HEK293 (cell line): Measurements from ENCODE around the gene HOXD9.

Experiments used
- CTCF ChIA-PET: fragments of 350-600 bp; formaldehyde crosslinking; extraction: SDS; loops from one replicate; lab custom pipeline; 2021; ENCODE audit warnings: antibody characterized with exemption; lab: Yijun Ruan, JAX
- POLR2A ChIA-PET: fragments of 300-600 bp; formaldehyde crosslinking; extraction: SDS; loops from one replicate; lab custom pipeline; 2020; ENCODE audit warnings: antibody characterized with exemption, inconsistent platforms; lab: Yijun Ruan, JAX
- H3K27ac ChIP-seq: fragments of 200-500 bp; sonication (Bioruptor generic); 2 replicates; pipeline ENCODE4 v1.5.1; 2014; ENCODE audit warnings: low read depth, low read length, control low read depth, inconsistent platforms; ENCODE audit errors: extremely low read depth
- H3K36me3 ChIP-seq, 2 experiments: fragments of 200-500 bp in 1 of 2; sonication (Bioruptor generic) in 1 of 2; 1 replicate in 1 of 2; 2 replicates in 1 of 2; pipeline ENCODE4 v1.5.1; 2014 to 2017; ENCODE audit warnings: inconsistent platforms in 2 of 2, low read length in 2 of 2; ENCODE audit not compliant: control insufficient read depth in 2 of 2, insufficient read depth in 1 of 2
- H3K4me1 ChIP-seq: fragments of 200-500 bp; sonication (Bioruptor generic); 2 replicates; pipeline ENCODE4 v1.5.1; 2014; ENCODE audit warnings: mild to moderate bottlenecking, low read length, inconsistent platforms; ENCODE audit not compliant: control insufficient read depth, insufficient read depth
- H3K4me3 ChIP-seq: 2 replicates; pipeline ENCODE4 v1.5.1; 2011; ENCODE audit warnings: low read depth, mild to moderate bottlenecking, control low read depth, low read length, moderate library complexity
- H3K9me3 ChIP-seq: fragments of 200-500 bp; sonication (Bioruptor generic); 2 replicates; pipeline ENCODE4 v1.5.1; 2014; ENCODE audit warnings: low read depth, low read length, inconsistent platforms; ENCODE audit not compliant: control insufficient read depth, insufficient read depth
- BCL11A ChIP-seq: fragments of 450-650 bp; formaldehyde crosslinking; IDR thresholded peaks from 2 replicates; pipeline ENCODE4 v1.5.1; 2016; ENCODE audit warnings: low read depth, missing biosample characterization, missing genetic modification characterization
- GLIS2 ChIP-seq: fragments of 450-650 bp; formaldehyde crosslinking; IDR thresholded peaks from 2 replicates; pipeline ENCODE4 v1.5.1; 2016; ENCODE audit warnings: missing biosample characterization, missing genetic modification characterization
- SALL2 ChIP-seq: fragments of 450-650 bp; formaldehyde crosslinking; IDR thresholded peaks from 2 replicates; pipeline ENCODE4 v1.5.0; 2017; ENCODE audit warnings: missing biosample characterization, mild to moderate bottlenecking, missing genetic modification characterization, borderline replicate concordance
- ZBTB7A ChIP-seq: fragments of 450-650 bp; formaldehyde crosslinking; IDR thresholded peaks from 2 replicates; pipeline ENCODE4 v1.5.1; 2016; ENCODE audit warnings: low read depth, missing biosample characterization, missing genetic modification characterization
- ZFP37 ChIP-seq: fragments of 450-650 bp; formaldehyde crosslinking; IDR thresholded peaks from 2 replicates; pipeline ENCODE4 v1.5.1; 2016; ENCODE audit warnings: missing biosample characterization, missing genetic modification characterization
- ZNF121 ChIP-seq: fragments of 450-650 bp; formaldehyde crosslinking; IDR thresholded peaks from 2 replicates; pipeline ENCODE4 v1.5.1; 2016; ENCODE audit warnings: missing biosample characterization, missing genetic modification characterization
- ZNF133 ChIP-seq: fragments of 450-650 bp; formaldehyde crosslinking; IDR thresholded peaks from 2 replicates; pipeline ENCODE4 v1.5.1; 2016; ENCODE audit warnings: missing biosample characterization, missing genetic modification characterization
- ZNF202 ChIP-seq: fragments of 450-650 bp; formaldehyde crosslinking; IDR thresholded peaks from 2 replicates; pipeline ENCODE4 v1.5.1; 2016; ENCODE audit warnings: missing biosample characterization, missing genetic modification characterization, borderline replicate concordance
- ZNF223 ChIP-seq: fragments of 450-650 bp; formaldehyde crosslinking; IDR thresholded peaks from 2 replicates; pipeline ENCODE4 v1.5.1; 2016; ENCODE audit warnings: missing biosample characterization, missing genetic modification characterization
- ZNF24 ChIP-seq: fragments of 450-650 bp; formaldehyde crosslinking; IDR thresholded peaks from 2 replicates; pipeline ENCODE4 v1.5.1; 2016; ENCODE audit warnings: missing biosample characterization, missing genetic modification characterization
- ZNF266 ChIP-seq: fragments of 450-650 bp; formaldehyde crosslinking; IDR thresholded peaks from 2 replicates; pipeline ENCODE4 v1.5.1; 2016; ENCODE audit warnings: missing biosample characterization, missing genetic modification characterization, low read depth
- ZNF274 ChIP-seq, 2 experiments: fragments of 200-500 bp in 1 of 2; fragments of 450-650 bp in 1 of 2; sonication (Bioruptor generic) in 1 of 2; formaldehyde crosslinking in 1 of 2; IDR thresholded peaks; 2 replicates each; pipeline versions ENCODE4 v1.5.1 to v1.6.1; 2014 to 2016; ENCODE audit warnings: borderline replicate concordance in 1 of 2, inconsistent platforms in 1 of 2, low read length in 1 of 2, missing biosample characterization in 1 of 2, missing genetic modification characterization in 1 of 2
- ZNF292 ChIP-seq: fragments of 450-650 bp; formaldehyde crosslinking; IDR thresholded peaks from 2 replicates; pipeline ENCODE4 v1.5.1; 2016; ENCODE audit warnings: low read depth, missing biosample characterization, missing genetic modification characterization, borderline replicate concordance
- ZNF585B ChIP-seq: fragments of 450-650 bp; formaldehyde crosslinking; IDR thresholded peaks from 2 replicates; pipeline ENCODE4 v1.5.1; 2016; ENCODE audit warnings: missing biosample characterization, missing genetic modification characterization
- ZNF658 ChIP-seq: fragments of 450-650 bp; formaldehyde crosslinking; IDR thresholded peaks from 2 replicates; pipeline ENCODE4; 2016; ENCODE audit warnings: missing biosample characterization, missing genetic modification characterization
- ZSCAN23 ChIP-seq: fragments of 450-650 bp; formaldehyde crosslinking; IDR thresholded peaks from 2 replicates; pipeline ENCODE4 v1.5.1; 2016; ENCODE audit warnings: missing biosample characterization, missing genetic modification characterization
- TF ChIP-seq, protein P1 (sequence below): fragments of 450-650 bp; formaldehyde crosslinking; IDR thresholded peaks from 2 replicates; pipeline ENCODE4 v1.5.1; 2016; ENCODE audit warnings: missing biosample characterization, missing genetic modification characterization
- TF ChIP-seq, protein P2 (sequence below): fragments of 450-650 bp; formaldehyde crosslinking; IDR thresholded peaks from 2 replicates; pipeline ENCODE4 v1.5.1; 2016; ENCODE audit warnings: missing biosample characterization, missing genetic modification characterization
- TF ChIP-seq, protein P3 (sequence below): fragments of 450-650 bp; formaldehyde crosslinking; IDR thresholded peaks from 2 replicates; pipeline ENCODE4 v1.5.1; 2016; ENCODE audit warnings: missing biosample characterization, missing genetic modification characterization
- TF ChIP-seq, protein P4 (sequence below): fragments of 450-650 bp; formaldehyde crosslinking; IDR thresholded peaks from 2 replicates; pipeline ENCODE4 v1.5.1; 2016; ENCODE audit warnings: missing biosample characterization, missing genetic modification characterization

HOXD9 gene

DNA sequence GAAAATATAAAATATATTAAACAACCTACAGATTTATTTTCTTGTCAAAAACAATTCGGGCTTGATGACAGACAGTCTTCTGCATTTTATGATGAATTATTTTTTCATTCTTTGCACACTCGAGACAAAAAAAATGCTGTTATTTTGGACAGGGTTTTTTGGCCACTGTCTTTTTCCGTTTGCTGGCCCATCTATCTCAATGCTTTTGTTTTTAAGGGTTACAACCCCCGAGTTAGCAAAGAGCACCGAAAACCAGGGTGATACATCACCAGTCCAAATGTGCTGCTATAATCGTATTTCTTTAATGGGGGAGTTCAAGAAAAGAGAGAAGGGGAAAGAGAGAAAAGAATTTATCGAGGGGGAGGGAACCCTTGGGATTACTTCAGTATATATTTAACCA lies 46.5 kb upstream of the HOXD9 start:
- H3K27ac ChIP-seq: no peak overlapping the region
- TF ChIP-seq ZBTB7A (tag by site-specific recombination) (no peak), ZNF292 (tag by site-specific recombination) (no peak), ZNF585B (tag by site-specific recombination) (no peak)
- no peak overlapping the region for H3K4me3 ChIP-seq
- H3K4me1 ChIP-seq: no peaks in the 10 kb centered on the region
- no peaks in the 10 kb centered on the region for H3K36me3 ChIP-seq
- CTCF ChIA-PET: no interaction called here
- H3K9me3 ChIP-seq: no peaks in the 10 kb centered on the region
- POLR2A ChIA-PET: no interaction called here

DNA sequence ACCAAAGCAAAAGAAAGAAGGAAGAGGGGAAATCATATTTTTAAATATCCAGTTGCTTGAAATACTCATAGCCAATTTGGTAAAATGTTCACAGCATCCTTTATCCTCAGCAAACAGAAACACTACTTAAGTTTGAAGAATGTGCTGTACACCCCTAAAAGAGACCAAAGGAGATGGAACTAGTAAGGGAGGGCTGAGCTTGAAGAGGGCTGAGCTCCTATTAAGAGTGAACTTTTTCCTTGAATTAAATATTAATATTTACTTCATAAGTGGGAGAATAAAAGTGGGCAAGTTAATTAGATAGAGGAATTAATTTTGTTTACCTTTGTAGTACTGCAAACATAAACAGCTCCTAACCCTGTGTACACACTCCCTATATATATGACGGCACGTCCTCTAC lies 45.7 kb upstream of the HOXD9 start:
- POLR2A ChIA-PET: no interaction called here
- CTCF ChIA-PET: no interaction called here
- TF ChIP-seq, protein P1, sequence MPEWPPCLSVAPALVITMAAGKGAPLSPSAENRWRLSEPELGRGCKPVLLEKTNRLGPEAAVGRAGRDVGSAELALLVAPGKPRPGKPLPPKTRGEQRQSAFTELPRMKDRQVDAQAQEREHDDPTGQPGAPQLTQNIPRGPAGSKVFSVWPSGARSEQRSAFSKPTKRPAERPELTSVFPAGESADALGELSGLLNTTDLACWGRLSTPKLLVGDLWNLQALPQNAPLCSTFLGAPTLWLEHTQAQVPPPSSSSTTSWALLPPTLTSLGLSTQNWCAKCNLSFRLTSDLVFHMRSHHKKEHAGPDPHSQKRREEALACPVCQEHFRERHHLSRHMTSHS (tag by site-specific recombination): no peak
- TF ChIP-seq SALL2 (tag by site-specific recombination): no peak
- no peak for TF ChIP-seq ZNF223 (tag by site-specific recombination)
- TF ChIP-seq ZBTB7A (tag by site-specific recombination): no peak
- no peak for TF ChIP-seq ZNF24 (tag by site-specific recombination)
- TF ChIP-seq ZNF202: no peak
- TF ChIP-seq BCL11A (tag by site-specific recombination): no peak
- no peak for TF ChIP-seq GLIS2 (tag by site-specific recombination)
- no peak for TF ChIP-seq ZNF133 (tag by site-specific recombination)
- TF ChIP-seq ZNF266 (tag by site-specific recombination): no peak
- TF ChIP-seq, protein P2, sequence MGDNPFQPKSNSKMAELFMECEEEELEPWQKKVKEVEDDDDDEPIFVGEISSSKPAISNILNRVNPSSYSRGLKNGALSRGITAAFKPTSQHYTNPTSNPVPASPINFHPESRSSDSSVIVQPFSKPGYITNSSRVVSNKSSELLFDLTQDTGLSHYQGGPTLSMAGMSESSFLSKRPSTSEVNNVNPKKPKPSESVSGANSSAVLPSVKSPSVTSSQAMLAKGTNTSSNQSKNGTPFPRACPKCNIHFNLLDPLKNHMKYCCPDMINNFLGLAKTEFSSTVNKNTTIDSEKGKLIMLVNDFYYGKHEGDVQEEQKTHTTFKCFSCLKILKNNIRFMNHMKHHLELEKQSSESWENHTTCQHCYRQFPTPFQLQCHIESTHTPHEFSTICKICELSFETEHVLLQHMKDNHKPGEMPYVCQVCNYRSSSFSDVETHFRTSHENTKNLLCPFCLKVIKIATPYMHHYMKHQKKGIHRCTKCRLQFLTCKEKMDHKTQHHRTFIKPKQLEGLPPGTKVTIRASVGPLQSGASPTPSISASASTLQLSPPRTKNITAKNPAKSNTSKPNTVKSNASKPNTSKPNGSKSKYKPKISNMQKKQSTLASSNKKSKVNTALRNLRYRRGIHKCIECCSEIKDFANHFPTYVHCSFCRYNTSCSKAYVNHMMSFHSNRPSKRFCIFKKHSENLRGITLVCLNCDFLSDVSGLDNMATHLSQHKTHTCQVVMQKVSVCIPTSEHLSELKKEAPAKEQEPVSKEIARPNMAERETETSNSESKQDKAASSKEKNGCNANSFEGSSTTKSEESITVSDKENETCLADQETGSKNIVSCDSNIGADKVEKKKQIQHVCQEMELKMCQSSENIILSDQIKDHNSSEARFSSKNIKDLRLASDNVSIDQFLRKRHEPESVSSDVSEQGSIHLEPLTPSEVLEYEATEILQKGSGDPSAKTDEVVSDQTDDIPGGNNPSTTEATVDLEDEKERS (tag by site-specific recombination): no peak
- TF ChIP-seq ZNF658: no peak
- TF ChIP-seq ZNF121 (tag by site-specific recombination): no peak
- TF ChIP-seq, protein P3, sequence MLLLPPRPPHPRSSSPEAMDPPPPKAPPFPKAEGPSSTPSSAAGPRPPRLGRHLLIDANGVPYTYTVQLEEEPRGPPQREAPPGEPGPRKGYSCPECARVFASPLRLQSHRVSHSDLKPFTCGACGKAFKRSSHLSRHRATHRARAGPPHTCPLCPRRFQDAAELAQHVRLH (tag by site-specific recombination): no peak
- TF ChIP-seq, protein P4, sequence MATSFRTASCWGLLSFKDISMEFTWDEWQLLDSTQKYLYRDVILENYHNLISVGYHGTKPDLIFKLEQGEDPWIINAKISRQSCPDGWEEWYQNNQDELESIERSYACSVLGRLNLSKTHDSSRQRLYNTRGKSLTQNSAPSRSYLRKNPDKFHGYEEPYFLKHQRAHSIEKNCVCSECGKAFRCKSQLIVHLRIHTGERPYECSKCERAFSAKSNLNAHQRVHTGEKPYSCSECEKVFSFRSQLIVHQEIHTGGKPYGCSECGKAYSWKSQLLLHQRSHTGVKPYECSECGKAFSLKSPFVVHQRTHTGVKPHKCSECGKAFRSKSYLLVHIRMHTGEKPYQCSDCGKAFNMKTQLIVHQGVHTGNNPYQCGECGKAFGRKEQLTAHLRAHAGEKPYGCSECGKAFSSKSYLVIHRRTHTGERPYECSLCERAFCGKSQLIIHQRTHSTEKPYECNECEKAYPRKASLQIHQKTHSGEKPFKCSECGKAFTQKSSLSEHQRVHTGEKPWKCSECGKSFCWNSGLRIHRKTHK (tag by site-specific recombination): no peak
- no peak for TF ChIP-seq ZSCAN23
- no peak for TF ChIP-seq ZFP37
- TF ChIP-seq ZNF274 (IDR thresholded peaks at IDR 0.05; ENCODE audit: low read length): no peak
- TF ChIP-seq ZNF274 (tag by site-specific recombination; IDR thresholded peaks at IDR 0.05; ENCODE audit: borderline replicate concordance): no peak

More for the DNA sequence above, 45.7 kb upstream of the HOXD9 start:
- Histone ChIP-seq H3K27ac (no peak overlapping the region), H3K4me1 (no peaks in the 10 kb centered on the region), H3K9me3 (no peaks in the 10 kb centered on the region), H3K4me3 (no peak overlapping the region), H3K36me3 (no peaks in the 10 kb centered on the region)
